T-cell (primary cell): ENCODE data around the gene DENND5A. TPM values are rescaled to one million over a fixed set of nuclear protein-coding genes. Genes with fewer than 3 reads are reported as not detected.

Experiments used
- ATAC-seq, 4 experiments: fragments of 200-7000 bp in 3 of 4; fragments of 150-1000 bp in 1 of 4; cut with Tn5 transposase; replicated peaks in 1 of 4; 1 replicate in 3 of 4; 2 replicates in 1 of 4; pipeline ENCODE4 v1.10.0; 2021; ENCODE audit warnings: moderate library complexity in 3 of 4, mild to moderate bottlenecking in 2 of 4, moderate number of reproducible peaks in 1 of 4
- CTCF ChIA-PET, 2 donors: fragments of 300-600 bp; sonication (Branson Sonifier 250); formaldehyde crosslinking; loops; one replicate each; lab custom pipeline; 2022; ENCODE audit warnings: antibody characterized with exemption in 2 of 2; lab: Charles Lee
- POLR2A ChIA-PET, 2 donors: fragments of 300-600 bp; sonication (Branson Sonifier 250); formaldehyde crosslinking; loops; one replicate each; lab custom pipeline; 2022; ENCODE audit warnings: antibody characterized with exemption in 2 of 2; lab: Charles Lee
- DNase-seq, 35 experiments: peaks; one replicate each; pipeline versions ENCODE4 v3.0.0 to v3.0.0-alpha.2; 2013 to 2023
- H3K27ac ChIP-seq: one replicate; pipeline ENCODE4 v1.5.1; 2013; ENCODE audit warnings: low read length
- H3K27me3 ChIP-seq, 2 experiments: replicated peaks in 1 of 2; 1 replicate in 1 of 2; 2 replicates in 1 of 2; pipeline versions ENCODE4 v1.6.1 to v1.7.0; 2013; ENCODE audit warnings: low read length in 1 of 2, mixed read lengths in 1 of 2; ENCODE audit not compliant: control insufficient read depth in 2 of 2, insufficient read depth in 2 of 2; ENCODE audit errors: extremely low read depth in 1 of 2
- H3K36me3 ChIP-seq, 2 donors: 1 replicate in 1 of 2; 2 replicates in 1 of 2; pipeline versions ENCODE4 v1.6.1 to v1.7.0; 2013; ENCODE audit warnings: low read length in 1 of 2; ENCODE audit not compliant: control insufficient read depth in 2 of 2, insufficient read depth in 1 of 2; ENCODE audit errors: extremely low read depth in 1 of 2
- H3K4me1 ChIP-seq, 2 experiments: 1 replicate in 1 of 2; 2 replicates in 1 of 2; pipeline versions ENCODE4 v1.6.1 to v1.7.0; 2013; ENCODE audit warnings: low read length in 2 of 2, mixed read lengths in 1 of 2; ENCODE audit not compliant: insufficient read depth in 2 of 2, control insufficient read depth in 1 of 2; ENCODE audit errors: extremely low read depth in 1 of 2
- H3K4me3 ChIP-seq, 2 donors: 1 replicate in 1 of 2; 2 replicates in 1 of 2; pipeline versions ENCODE4 v1.5.1 to v1.7.0; 2013; ENCODE audit warnings: mild to moderate bottlenecking in 2 of 2, low read length in 1 of 2, moderate library complexity in 1 of 2; ENCODE audit not compliant: control insufficient read depth in 1 of 2; ENCODE audit errors: extremely low read depth in 1 of 2
- H3K9me3 ChIP-seq: 2 replicates; pipeline ENCODE4 v1.7.0; 2013
- H3K27ac Mint-ChIP-seq, 2 donors: one replicate each; pipeline ENCODE4 v1.8.0; 2020 to 2021; ENCODE audit warnings: mild to moderate bottlenecking in 2 of 2, mixed read lengths in 2 of 2
- H3K27me3 Mint-ChIP-seq, 2 donors: one replicate each; pipeline ENCODE4 v1.8.0; 2021 to 2022; ENCODE audit warnings: mixed read lengths in 2 of 2
- H3K36me3 Mint-ChIP-seq: one replicate; pipeline ENCODE4 v1.8.0; 2021; ENCODE audit warnings: mixed read lengths
- H3K4me1 Mint-ChIP-seq, 3 donors: one replicate each; pipeline ENCODE4 v1.8.0; 2020 to 2022; ENCODE audit warnings: mixed read lengths in 3 of 3, mild to moderate bottlenecking in 1 of 3
- H3K4me3 Mint-ChIP-seq, 3 donors: one replicate each; pipeline ENCODE4 v1.8.0; 2020 to 2022; ENCODE audit warnings: mild to moderate bottlenecking in 3 of 3, mixed read lengths in 3 of 3, moderate library complexity in 3 of 3
- H3K9me3 Mint-ChIP-seq, 3 donors: one replicate each; pipeline ENCODE4 v1.8.0; 2020 to 2022; ENCODE audit warnings: mixed read lengths in 3 of 3
- WGBS: methylation state at CpG from one replicate; pipeline ENCODE4 v1.1.5; 2013; ENCODE audit warnings: missing lambda C conversion rate; ENCODE audit not compliant: insufficient coverage; 5-methylcytosine and 5-hydroxymethylcytosine counted together
- total RNA-seq, 35 experiments: library from RNA in 6 of 35; stranded (reverse) in 6 of 35; fragments of 120-200 nt in 1 of 35; gene quantifications; one replicate each; pipeline versions ENCODE4 v1.2.1 to v1.2.4 and lab custom pipeline; 2013 to 2026

Gene DENND5A
- total RNA-seq, 5 donors from 2014 or later (not counting 1 experiment from before 2014, with no cell fraction given), result 57.8 to 151 (median 84.2) TPM

- H3K27ac ChIP-seq, result no peak overlapping the region
- no peak overlapping the region for H3K4me3 ChIP-seq
- DNase-seq (no peak), ATAC-seq (no peak)
- no CpG with 5 or more reads among the region's 3 CpGs for WGBS
- H3K4me1 Mint-ChIP-seq, result peaks cover 15 to 20% (median 18%) of the 10 kb centered on the region in 3 donors
- no peaks in the 10 kb centered on the region for H3K4me1 ChIP-seq
- H3K27ac Mint-ChIP-seq, result no peak overlapping the region
- POLR2A ChIA-PET, result interaction anchor here (0.6 to 1.2 kb wide), 2 partner anchors 8 to 87 kb away, joined by 5 to 6 read pairs; no protein-coding TSS in a partner anchor
- no peaks in the 10 kb centered on the region for H3K9me3 Mint-ChIP-seq
- no peaks in the 10 kb centered on the region for H3K9me3 ChIP-seq
- H3K4me3 Mint-ChIP-seq, result no peak overlapping the region
- no peaks in the 10 kb centered on the region for H3K27me3 Mint-ChIP-seq
- CTCF ChIA-PET, result interaction anchor here in 1 of 2 donors (0.9 kb wide), 1 partner anchor 70 kb away, joined by 3 read pairs; no protein-coding TSS in a partner anchor
- H3K36me3 ChIP-seq, result peaks cover 7 to 12% of the 10 kb centered on the region in 2 donors
- H3K36me3 Mint-ChIP-seq, result peaks cover 3% of the 10 kb centered on the region
- H3K27me3 ChIP-seq, result no peaks in the 10 kb centered on the region
These were observed 37.3 kb upstream of the DENND5A start for GRCh38 chr11:9302448-9302847.

- ATAC-seq, result no peak
- Mint-ChIP-seq H3K4me1 (peaks cover 11 to 16% (median 14%) of the 10 kb centered on the region in 3 donors), H3K9me3 (no peaks in the 10 kb centered on the region), H3K27me3 (no peaks in the 10 kb centered on the region), H3K4me3 (no peak overlapping the region), H3K36me3 (peaks cover 3% of the 10 kb centered on the region), H3K27ac (peak overlapping the region in 1 of 2 donors; percentile 22)
- Histone ChIP-seq H3K4me1 (no peaks in the 10 kb centered on the region), H3K9me3 (no peaks in the 10 kb centered on the region), H3K4me3 (no peak overlapping the region), H3K27ac (no peak overlapping the region), H3K27me3 (no peaks in the 10 kb centered on the region), H3K36me3 (peaks cover 12 to 15% of the 10 kb centered on the region in 2 donors)
- POLR2A ChIA-PET, result interaction anchor here (0.6 to 1.2 kb wide), 4 partner anchors 9 to 88 kb away, joined by 5 to 13 read pairs (median 8); no protein-coding TSS in a partner anchor
- 98% methylated on average over 6 of the region's 10 CpGs for WGBS
- CTCF ChIA-PET, result interaction anchor here in 1 of 2 donors (0.7 to 0.9 kb wide), 2 partner anchors 19 to 71 kb away, joined by 3 read pairs; no protein-coding TSS in a partner anchor
- no peak for DNase-seq
These were observed 36.6 kb upstream of the DENND5A start for GRCh38 chr11:9301720-9302119.

GRCh38 chr11:9293646-9294045, 28.5 kb upstream of the DENND5A start:
- Mint-ChIP-seq H3K27ac (no peak overlapping the region), H3K9me3 (no peaks in the 10 kb centered on the region), H3K4me3 (no peak overlapping the region), H3K27me3 (no peaks in the 10 kb centered on the region), H3K4me1 (peaks cover 0 to 10% (median 2%) of the 10 kb centered on the region in 3 donors), H3K36me3 (peaks cover 16% of the 10 kb centered on the region)
- ChIA-PET POLR2A (no interaction called here), CTCF (interaction anchor here in 1 of 2 donors (0.6 to 0.7 kb wide), 3 partner anchors 8 to 130 kb away, joined by 4 to 6 read pairs (median 4); no protein-coding TSS in a partner anchor)
- Histone ChIP-seq H3K27ac (no peak overlapping the region), H3K4me1 (no peaks in the 10 kb centered on the region), H3K27me3 (no peaks in the 10 kb centered on the region), H3K36me3 (peaks cover 14 to 16% of the 10 kb centered on the region in 2 donors), H3K4me3 (no peak overlapping the region), H3K9me3 (no peaks in the 10 kb centered on the region)
- DNase-seq (no peak), ATAC-seq (no peak)
- no CpG with 5 or more reads among the region's 7 CpGs for WGBS

GRCh38 chr11:9285850-9286587, 20.9 kb upstream of the DENND5A start:
- WGBS, result 93% methylated on average over 3 of the region's 14 CpGs

GRCh38 chr11:9280655-9281301, 15.6 kb upstream of the DENND5A start:
- POLR2A ChIA-PET, result interaction anchor here (0.6 to 1.3 kb wide), 8 partner anchors 9 to 179 kb away, joined by 3 to 5 read pairs (median 4); partner anchors contain the start of gene ZNF143 (in 1 of the 2)
- 0% methylated on average over 1 of the region's 4 CpGs for WGBS

More at GRCh38 chr11:9285850-9286587, 20.9 kb upstream of the DENND5A start:
- H3K4me3 Mint-ChIP-seq, result no peak overlapping the region
- POLR2A ChIA-PET, result interaction anchor here (0.6 to 0.7 kb wide), 2 partner anchors 11 to 311 kb away, joined by 5 to 7 read pairs; no protein-coding TSS in a partner anchor
- peaks cover 13% of the 10 kb centered on the region for H3K36me3 Mint-ChIP-seq
- no peak overlapping the region for H3K27ac ChIP-seq
- H3K27me3 ChIP-seq, result no peaks in the 10 kb centered on the region
- peaks cover 0 to 8% of the 10 kb centered on the region in 2 donors for H3K36me3 ChIP-seq
- no peaks in the 10 kb centered on the region for H3K9me3 Mint-ChIP-seq
- H3K9me3 ChIP-seq, result no peaks in the 10 kb centered on the region
- peaks cover 0 to 4% of the 10 kb centered on the region in 2 experiments for H3K4me1 ChIP-seq
- H3K4me1 Mint-ChIP-seq, result peaks cover 5 to 16% (median 11%) of the 10 kb centered on the region in 3 donors
- no peak overlapping the region for H3K4me3 ChIP-seq
- H3K27me3 Mint-ChIP-seq, result no peaks in the 10 kb centered on the region
- no peak for ATAC-seq
- CTCF ChIA-PET, result interaction anchor here in 1 of 2 donors (0.6 kb wide), 1 partner anchor 120 kb away, joined by 7 read pairs; no protein-coding TSS in a partner anchor
- no peak for DNase-seq
- H3K27ac Mint-ChIP-seq, result no peak overlapping the region

More at GRCh38 chr11:9280655-9281301, 15.6 kb upstream of the DENND5A start:
- Mint-ChIP-seq H3K4me3 (peak overlapping the region; percentile 49 to 72 (median 53)), H3K27me3 (no peaks in the 10 kb centered on the region), H3K36me3 (peaks cover 15% of the 10 kb centered on the region), H3K4me1 (peaks cover 17 to 20% (median 20%) of the 10 kb centered on the region in 3 donors), H3K9me3 (no peaks in the 10 kb centered on the region), H3K27ac (peak overlapping the region; percentile 23 to 30)
- Histone ChIP-seq H3K4me3 (peak overlapping the region in 1 of 2 donors; percentile 32), H3K27ac (peak overlapping the region; percentile 15), H3K36me3 (no peaks in the 10 kb centered on the region), H3K9me3 (no peaks in the 10 kb centered on the region), H3K27me3 (no peaks in the 10 kb centered on the region), H3K4me1 (peaks cover 12 to 16% of the 10 kb centered on the region in 2 experiments)
- CTCF ChIA-PET, result interaction anchor here (0.6 to 1.2 kb wide), 7 partner anchors 16 to 225 kb away, joined by 3 to 4 read pairs (median 3); partner anchors contain the start of gene DENND5A (in 1 of the 2)
- DNase-seq (peak in 34 of 35 experiments; percentile 10 to 79 (median 46)), ATAC-seq (peak; percentile 88 to 96 (median 94))
